Cardiac muscle cell (in vitro differentiated cells and primary cell): ENCODE measurements around the gene OSBPL3. TPM values are rescaled to one million over a fixed set of nuclear protein-coding genes. Genes with fewer than 3 reads are reported as not detected.

Source experiments
- DNase-seq, 2 donors: peaks; one replicate each; pipeline versions ENCODE4 v3.0.0 to v3.0.0-alpha.2; 2010 to 2017; ENCODE audit warnings: low read depth in 1 of 2, low spot score in 1 of 2
- H3K27ac ChIP-seq: fragments of 200-600 bp; sonication (generic); 2 replicates; pipeline ENCODE4 v1.5.1; 2016
- H3K27me3 ChIP-seq: fragments of 200-600 bp; sonication (generic); 2 replicates; pipeline ENCODE4 v1.6.0; 2016; ENCODE audit warnings: control low read depth
- H3K36me3 ChIP-seq: fragments of 200-600 bp; sonication (generic); 2 replicates; pipeline ENCODE4 v1.5.1; 2016; ENCODE audit warnings: control low read depth
- H3K4me1 ChIP-seq: fragments of 200-600 bp; sonication (generic); 2 replicates; pipeline ENCODE4 v1.8.1; 2017; ENCODE audit warnings: low read depth, mild to moderate bottlenecking, mixed run types
- H3K4me3 ChIP-seq: fragments of 200-600 bp; sonication (generic); 2 replicates; pipeline ENCODE4 v1.5.1; 2016; ENCODE audit warnings: mild to moderate bottlenecking
- H3K9me3 ChIP-seq: fragments of 200-600 bp; sonication (generic); 2 replicates; pipeline ENCODE4 v1.5.1; 2017; ENCODE audit warnings: low read depth, mild to moderate bottlenecking, control low read depth
- CTCF ChIP-seq: IDR thresholded peaks from 2 replicates; pipeline ENCODE4 v1.5.1; 2012; ENCODE audit warnings: low read depth, mild to moderate bottlenecking, low read length
- polyA plus RNA-seq: library from polyadenylated mRNA; unstranded; fragments of >200 nt; fragmentation: Nextera tagmentation; extraction: Ambion mirVana; gene quantifications from 2 replicates; pipeline ENCODE4 v1.2.1, GENCODE V29; 2016
- total RNA-seq: library from RNA; depleted of rRNA; stranded (reverse); fragments of >200 nt; gene quantifications from 2 replicates; pipeline ENCODE4 v1.2.3, GENCODE V29; 2016

OSBPL3 gene
- total and polyA plus RNA-seq, 2 experiments from 2014 or later = 7.5 to 8.2 TPM

GRCh38 chr7:24752073-24752800 lies 227.7 kb downstream of the OSBPL3 start:
- Histone ChIP-seq H3K9me3 (no peaks in the 10 kb centered on the region), H3K4me1 (no peaks in the 10 kb centered on the region), H3K27me3 (peaks cover 17% of the 10 kb centered on the region), H3K4me3 (no peak overlapping the region), H3K27ac (no peak overlapping the region), H3K36me3 (no peaks in the 10 kb centered on the region)
- no peak for DNase-seq
- TF ChIP-seq CTCF = no peak

GRCh38 chr7:24751484-24751883 lies 228.5 kb downstream of the OSBPL3 start:
- Histone ChIP-seq H3K27ac (no peak overlapping the region), H3K4me3 (no peak overlapping the region), H3K4me1 (no peaks in the 10 kb centered on the region), H3K27me3 (peaks cover 13% of the 10 kb centered on the region), H3K36me3 (no peaks in the 10 kb centered on the region), H3K9me3 (no peaks in the 10 kb centered on the region)
- no peak for DNase-seq
- no peak for TF ChIP-seq CTCF

GRCh38 chr7:24750441-24751055 lies 229.4 kb downstream of the OSBPL3 start:
- Histone ChIP-seq H3K27me3 (peaks cover 4% of the 10 kb centered on the region), H3K9me3 (no peaks in the 10 kb centered on the region), H3K4me3 (no peak overlapping the region), H3K36me3 (no peaks in the 10 kb centered on the region), H3K27ac (no peak overlapping the region), H3K4me1 (no peaks in the 10 kb centered on the region)
- no peak for DNase-seq
- TF ChIP-seq CTCF = no peak

GRCh38 chr7:24748521-24748920 lies 231.5 kb downstream of the OSBPL3 start:
- H3K36me3 ChIP-seq = no peaks in the 10 kb centered on the region
- H3K27ac ChIP-seq = no peak overlapping the region
- H3K4me3 ChIP-seq = no peak overlapping the region
- no peaks in the 10 kb centered on the region for H3K4me1 ChIP-seq
- H3K9me3 ChIP-seq = no peaks in the 10 kb centered on the region
- TF ChIP-seq CTCF = no peak
- no peaks in the 10 kb centered on the region for H3K27me3 ChIP-seq
- no peak for DNase-seq

Other genes with a start within 250 kb of the OSBPL3 start
- 6.6 and 7.1 TPM in 2 replicates for gene GSDME, start 222.7 kb downstream of the OSBPL3 start, total RNA-seq
- 8.4 and 10.0 TPM in 2 replicates for gene GSDME, start 222.7 kb downstream of the OSBPL3 start, polyA plus RNA-seq
- 38.7 and 68.7 TPM in 2 replicates for gene CYCS, start 145.1 kb upstream of the OSBPL3 start, total RNA-seq
- 300 and 489 TPM in 2 replicates for gene CYCS, start 145.1 kb upstream of the OSBPL3 start, polyA plus RNA-seq
- gene NPVF, start 248.3 kb upstream of the OSBPL3 start, total RNA-seq = not detected in 2 replicates
- not detected in 2 replicates for gene NPVF, start 248.3 kb upstream of the OSBPL3 start, polyA plus RNA-seq